Measurements from ENCODE around the gene SETDB1.

SETDB1 gene

DNA sequence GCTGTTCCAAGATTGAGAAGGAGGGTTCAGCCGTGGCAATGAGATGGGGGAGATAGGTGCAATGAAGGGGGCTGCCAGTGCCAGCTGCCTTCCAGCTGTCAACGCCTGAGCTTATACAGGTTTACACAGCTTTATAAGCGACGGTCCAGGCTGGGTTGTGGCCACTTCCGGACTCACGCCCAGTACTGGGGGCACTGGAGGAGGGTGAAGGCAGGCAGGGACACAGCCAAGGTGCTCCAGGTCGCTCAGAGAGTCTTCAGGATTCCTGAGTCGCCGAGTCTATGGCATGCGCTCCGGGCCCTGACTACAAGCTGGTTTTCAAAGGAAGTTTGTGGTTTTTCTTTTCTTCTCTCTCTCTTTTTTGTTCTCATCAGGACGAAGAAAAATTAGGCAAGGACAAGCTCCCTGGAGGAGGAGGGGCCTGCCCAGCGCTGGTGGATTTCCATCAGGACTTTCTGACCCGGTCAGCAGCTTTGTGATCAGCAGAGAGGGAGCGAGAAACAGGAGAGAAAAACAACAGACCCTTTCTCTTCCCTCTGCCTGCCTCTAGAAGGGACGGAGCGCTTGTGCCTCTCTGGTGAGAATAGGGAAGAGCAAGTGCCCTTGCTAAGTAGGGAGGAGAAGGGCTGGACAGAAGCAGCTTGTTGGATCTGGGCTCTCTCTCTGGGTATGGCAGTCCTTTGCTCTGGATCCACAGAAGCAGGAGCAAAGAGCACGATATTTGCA, 80.3 kb downstream of the SETDB1 start, which contains the start of gene MINDY1:
MINDY1 (minus strand) TSS at position 576 of the 726 bp plus-strand sequence. CDS start 4,285 bp downstream, outside the sequence.
- peak; percentile 94 for DNase-seq

DNA sequence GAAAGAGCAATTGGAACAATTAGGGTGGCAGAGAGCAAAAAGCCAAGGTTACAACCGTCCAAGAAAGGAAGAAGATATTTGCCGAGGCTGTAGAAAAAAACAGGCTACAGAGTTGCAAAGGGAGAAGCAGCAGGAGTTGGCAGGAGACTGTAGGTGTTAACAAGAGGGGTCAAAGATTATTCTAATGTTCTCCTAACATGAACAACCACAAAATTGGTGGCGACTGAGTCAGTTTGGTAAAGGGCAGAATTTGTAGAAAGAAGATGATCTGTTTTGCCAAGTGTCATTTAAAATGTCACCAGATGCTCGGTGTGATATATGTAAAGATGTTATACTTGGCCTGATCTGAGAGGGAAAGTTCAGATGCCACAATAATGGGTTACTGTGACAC, 81.7 kb downstream of the SETDB1 start:
- no peak for DNase-seq

DNA sequence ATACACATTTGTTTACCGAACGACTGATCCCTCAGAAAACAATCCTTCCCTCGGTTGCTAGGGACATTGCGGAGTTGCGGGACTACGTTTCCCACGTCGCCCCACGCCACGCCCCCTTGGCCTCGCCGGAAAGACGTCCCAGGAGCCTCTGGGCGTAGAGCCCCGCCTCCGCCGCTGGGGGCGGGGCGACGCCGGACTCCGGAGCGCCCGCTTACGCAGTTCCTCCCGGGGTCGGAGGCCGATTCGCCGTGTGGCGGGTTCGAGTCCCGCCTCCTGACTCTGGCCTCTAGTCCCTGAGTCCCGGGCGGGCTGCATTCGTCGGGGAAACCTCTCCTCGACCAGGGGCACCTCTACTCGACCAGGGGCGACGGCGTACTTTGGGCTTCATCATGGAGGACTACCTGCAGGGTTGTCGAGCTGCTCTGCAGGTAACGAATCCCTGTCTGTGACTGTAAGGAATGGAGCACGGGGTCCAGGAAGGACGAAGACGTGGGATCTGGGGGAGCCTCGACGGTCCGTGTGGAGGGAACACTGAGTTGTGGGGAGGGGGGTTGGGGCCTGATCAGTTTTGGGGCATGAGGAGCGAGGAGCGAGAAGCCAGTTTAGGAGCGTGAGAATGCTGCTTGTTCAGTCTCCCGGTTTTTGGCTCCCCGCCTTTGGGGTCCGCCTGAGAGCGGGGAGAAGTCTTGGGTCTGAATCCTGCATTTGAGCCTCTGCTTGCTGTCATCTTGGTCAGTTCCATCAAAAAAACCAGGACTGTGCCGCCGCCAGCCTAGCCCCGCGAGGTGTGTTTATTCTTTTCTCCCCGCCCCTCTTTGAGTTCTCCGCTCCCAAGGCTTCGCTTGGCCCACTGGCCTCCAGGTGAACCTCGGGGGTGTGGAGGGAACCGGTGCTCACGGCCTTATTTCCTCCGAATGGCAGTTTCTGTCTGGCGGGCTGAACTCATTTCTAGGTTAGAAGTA, 82.4 kb downstream of the SETDB1 start, which contains the start of gene PRUNE1:
PRUNE1 (plus strand) TSS at position 206 of the 962 bp plus-strand sequence; CDS start at position 390, 184 bp downstream.
- peak; percentile 99 for DNase-seq

DNA sequence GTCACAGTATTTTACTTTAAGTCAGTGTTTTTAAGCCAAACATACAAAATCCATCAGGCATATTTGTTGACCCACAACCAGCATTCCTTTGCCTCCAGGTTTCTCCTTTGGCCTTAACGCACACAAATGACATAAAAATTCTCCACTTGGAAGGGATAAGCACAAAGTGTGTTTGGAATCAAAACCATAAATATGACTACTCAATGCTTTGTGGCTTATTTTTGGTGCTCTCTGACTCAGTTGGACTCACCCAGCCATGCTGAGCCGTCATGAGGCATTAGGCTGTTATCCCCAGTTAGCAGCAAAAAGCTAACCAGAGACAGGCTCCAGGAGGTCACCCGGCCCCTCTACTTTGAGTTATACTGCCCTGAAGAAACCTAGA, 83.0 kb downstream of the SETDB1 start:
- DNase-seq = no peak

DNA sequence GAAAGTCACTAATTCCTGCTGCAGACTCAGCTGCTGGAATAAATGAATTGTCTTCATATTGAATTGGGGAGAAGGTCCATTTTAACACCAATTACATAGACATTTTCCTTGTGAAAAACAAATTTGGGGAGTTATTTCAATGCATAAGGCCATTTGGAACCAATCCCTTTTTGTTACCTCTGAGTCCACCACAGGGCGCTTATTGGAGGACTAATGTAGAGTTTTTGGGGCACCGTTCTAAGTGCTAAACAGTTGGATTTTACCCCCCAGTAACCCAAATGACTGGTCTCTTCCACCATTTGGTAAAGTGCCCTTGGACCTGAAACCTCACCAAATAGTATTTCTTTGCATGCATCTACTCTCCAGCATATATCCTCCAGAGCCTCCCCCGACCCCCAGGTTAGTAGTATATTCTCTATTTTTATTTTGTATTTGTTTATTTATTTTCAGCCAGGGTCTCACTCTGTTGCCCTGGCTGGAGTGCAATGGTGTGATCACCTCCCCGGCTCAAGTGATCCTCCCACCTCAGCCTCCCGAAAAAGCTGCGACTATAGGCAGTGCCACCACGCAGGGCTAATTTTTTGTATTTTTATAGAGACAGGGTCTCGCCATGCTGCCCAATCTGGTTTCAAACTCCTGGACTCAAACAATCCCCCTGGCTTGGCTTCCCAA, 83.6 kb downstream of the SETDB1 start:
- DNase-seq = no peak

DNA sequence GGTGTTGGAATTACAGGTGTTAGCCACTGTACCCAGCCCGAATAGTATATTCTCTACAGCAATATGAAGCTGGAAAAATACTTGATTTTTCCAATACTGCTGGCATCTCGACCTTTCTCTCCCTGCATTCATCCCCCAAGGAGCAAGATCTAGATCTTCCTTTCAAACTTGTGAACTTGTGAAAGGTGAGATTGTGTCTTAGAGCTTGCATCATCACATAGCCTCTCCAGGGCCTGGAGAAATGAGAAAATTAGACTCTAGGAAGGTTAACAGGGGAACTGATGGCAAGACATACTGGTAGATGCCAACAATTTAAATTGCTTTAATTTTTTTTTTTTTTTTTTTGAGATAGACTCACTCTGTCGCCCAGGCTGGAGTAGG, 84.2 kb downstream of the SETDB1 start:
- no peak for DNase-seq

DNA sequence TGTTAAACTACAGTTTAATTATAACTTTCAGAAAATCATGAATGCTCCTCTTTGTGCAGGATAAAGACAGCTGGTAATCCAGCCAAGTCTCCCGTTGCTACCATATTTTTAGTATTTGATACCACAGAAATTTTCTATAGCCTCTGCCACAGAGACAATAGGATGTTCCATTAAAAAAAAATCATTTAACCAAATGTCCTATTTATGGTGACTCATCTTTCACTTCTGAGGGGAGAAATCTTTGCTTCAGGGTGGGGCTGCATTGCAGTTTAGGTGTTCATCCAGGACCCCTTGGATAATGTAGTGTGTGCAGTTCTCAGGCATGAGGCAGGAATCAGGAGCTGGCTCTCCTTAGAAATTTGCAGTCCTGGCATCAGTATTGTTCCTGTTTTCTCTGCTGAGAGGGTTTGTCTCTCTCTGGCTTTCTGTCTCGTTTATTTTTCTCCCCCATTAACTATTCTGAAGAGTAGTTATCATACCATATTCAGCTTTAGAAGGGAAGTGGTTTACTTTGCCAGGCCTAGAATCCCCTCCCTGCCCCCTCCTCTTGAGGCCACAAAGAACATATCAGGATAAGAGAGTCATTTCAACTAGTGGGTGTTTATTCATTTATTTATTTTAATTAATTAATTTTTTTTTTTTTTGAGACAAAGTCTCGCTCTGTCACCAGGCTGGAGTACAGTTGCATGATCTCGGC, 85.1 kb downstream of the SETDB1 start:
- no peak for DNase-seq

DNA sequence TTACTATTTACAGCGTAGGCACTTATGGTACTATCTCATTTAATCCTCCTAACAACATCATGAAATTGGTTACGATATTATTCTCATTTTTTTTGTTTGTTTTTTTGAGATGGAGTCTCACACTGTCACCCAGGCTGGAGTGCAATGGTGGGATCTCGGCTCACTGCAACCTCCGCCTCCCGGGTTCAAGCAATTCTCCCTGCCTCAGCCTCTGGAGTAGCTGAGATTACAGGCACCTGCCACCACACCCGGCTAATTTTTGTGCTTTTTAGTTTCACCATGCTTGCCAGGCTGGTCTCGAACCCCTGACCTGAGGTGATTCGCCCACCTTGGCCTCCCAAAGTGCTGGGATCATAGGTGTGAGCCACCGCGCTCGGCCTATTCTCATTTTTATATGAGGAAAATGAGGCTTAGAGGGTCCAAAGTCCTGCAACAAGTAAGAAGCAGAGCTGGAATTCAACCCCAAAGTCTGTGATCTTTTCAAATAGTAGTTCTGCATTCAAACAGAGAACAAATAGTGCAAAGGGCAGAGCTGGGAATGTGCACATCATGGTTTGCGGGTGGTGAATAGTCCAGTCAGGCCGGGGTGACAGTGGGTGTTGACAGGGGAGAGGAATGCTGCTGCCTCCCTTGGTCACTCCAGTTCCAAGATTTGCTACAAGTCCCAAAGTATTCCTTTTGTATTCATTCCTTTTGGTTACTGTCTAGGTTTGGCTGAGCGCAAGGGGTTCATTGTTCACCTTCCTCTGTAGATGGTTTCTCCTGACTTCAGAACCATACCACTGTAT, 86.7 kb downstream of the SETDB1 start:
- DNase-seq = no peak

DNA sequence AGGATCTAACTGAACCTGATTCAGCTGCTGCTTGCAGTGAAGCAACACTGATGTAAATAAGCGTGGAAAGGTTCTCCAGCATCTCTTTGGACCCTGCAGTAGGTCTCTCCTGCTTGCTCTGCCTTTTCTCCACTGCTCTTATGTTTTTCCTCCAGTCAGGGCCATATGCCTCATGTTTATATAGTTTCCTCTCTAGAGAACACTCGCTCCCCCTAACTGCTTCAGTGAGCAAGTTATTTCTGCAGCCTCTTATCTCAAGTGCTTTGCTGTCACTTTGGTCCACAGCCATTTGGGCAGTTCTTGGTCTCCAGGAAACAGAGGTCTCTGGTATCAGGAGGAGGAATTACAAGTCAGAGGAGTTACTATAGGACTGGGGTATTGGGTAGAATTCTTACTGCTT, 87.4 kb downstream of the SETDB1 start:
- DNase-seq = peak; percentile 38
